ENCODE data around the gene MPST. TPM values are rescaled to one million over a fixed set of nuclear protein-coding genes. Genes with fewer than 3 reads are reported as not detected.

MPST gene
- total RNA-seq, 2 experiments from 2014 or later = 29.6 to 32.7 TPM

- no peaks in the 10 kb centered on the region for H3K36me3 Mint-ChIP-seq (ENCODE audit: low read depth)
- peaks cover 26% of the 10 kb centered on the region for H3K4me1 Mint-ChIP-seq
- H3K9me3 Mint-ChIP-seq = no peaks in the 10 kb centered on the region
- POLR2A ChIA-PET = no interaction called here
- H3K27me3 Mint-ChIP-seq = peaks cover 3% of the 10 kb centered on the region
- CTCF ChIA-PET = interaction anchor here (0.6 to 4.1 kb wide), 17 partner anchors 10 to 269 kb away, joined by 3 to 33 read pairs (median 4); partner anchors contain the start of gene IFT27
- H3K27ac Mint-ChIP-seq = no peak overlapping the region
- H3K4me3 Mint-ChIP-seq = no peak overlapping the region
- no peak for DNase-seq
Measured at GRCh38 chr22:37044634-37045625, 25.4 kb downstream of the MPST start.

- CTCF ChIA-PET = interaction anchor here (0.6 to 4.1 kb wide), 14 partner anchors 9 to 270 kb away, joined by 3 to 33 read pairs (median 4); partner anchors contain the start of genes IFT27 and IL2RB
- H3K36me3 Mint-ChIP-seq (ENCODE audit: low read depth) = no peaks in the 10 kb centered on the region
- H3K27me3 Mint-ChIP-seq = no peaks in the 10 kb centered on the region
- H3K9me3 Mint-ChIP-seq = no peaks in the 10 kb centered on the region
- no peak overlapping the region for H3K27ac Mint-ChIP-seq
- peaks cover 20% of the 10 kb centered on the region for H3K4me1 Mint-ChIP-seq
- DNase-seq = no peak
- POLR2A ChIA-PET = interaction anchor here (0.7 to 1.0 kb wide), 2 partner anchors 20 to 631 kb away, joined by 3 read pairs; no protein-coding TSS in a partner anchor
- no peak overlapping the region for H3K4me3 Mint-ChIP-seq
Measured at GRCh38 chr22:37045958-37046357, 26.4 kb downstream of the MPST start.

- Mint-ChIP-seq H3K4me3 (no peak overlapping the region), H3K27me3 (no peaks in the 10 kb centered on the region), H3K27ac (no peak overlapping the region), H3K4me1 (peaks cover 18% of the 10 kb centered on the region), H3K36me3 (ENCODE audit: low read depth) (no peaks in the 10 kb centered on the region), H3K9me3 (no peaks in the 10 kb centered on the region)
- CTCF ChIA-PET = interaction anchor here (0.6 to 4.1 kb wide), 14 partner anchors 9 to 271 kb away, joined by 3 to 33 read pairs (median 4); partner anchors contain the start of genes IFT27 and IL2RB
- DNase-seq = no peak
- POLR2A ChIA-PET = interaction anchor here (0.7 to 1.0 kb wide), 2 partner anchors 19 to 630 kb away, joined by 3 read pairs; no protein-coding TSS in a partner anchor
Measured at GRCh38 chr22:37046589-37046988, 27.0 kb downstream of the MPST start.

GRCh38 chr22:37047006-37047405 lies 27.5 kb downstream of the MPST start:
- CTCF ChIA-PET = interaction anchor here (0.7 to 1.6 kb wide), 7 partner anchors 17 to 259 kb away, joined by 3 to 6 read pairs (median 4); no protein-coding TSS in a partner anchor
- H3K9me3 Mint-ChIP-seq = no peaks in the 10 kb centered on the region
- peaks cover 16% of the 10 kb centered on the region for H3K4me1 Mint-ChIP-seq

GRCh38 chr22:37048133-37048532 lies 28.6 kb downstream of the MPST start:
- ChIA-PET POLR2A (no interaction called here), CTCF (interaction anchor here (0.6 kb wide), 1 partner anchor 509 kb away, joined by 4 read pairs; no protein-coding TSS in a partner anchor)
- Mint-ChIP-seq H3K27me3 (no peaks in the 10 kb centered on the region), H3K4me1 (peaks cover 26% of the 10 kb centered on the region), H3K4me3 (no peak overlapping the region), H3K27ac (no peak overlapping the region), H3K9me3 (no peaks in the 10 kb centered on the region), H3K36me3 (ENCODE audit: low read depth) (peaks cover under 1% of the 10 kb centered on the region)
- no peak for DNase-seq

More at GRCh38 chr22:37047006-37047405, 27.5 kb downstream of the MPST start:
- POLR2A ChIA-PET = no interaction called here
- Mint-ChIP-seq H3K27me3 (no peaks in the 10 kb centered on the region), H3K4me3 (no peak overlapping the region), H3K27ac (no peak overlapping the region), H3K36me3 (ENCODE audit: low read depth) (no peaks in the 10 kb centered on the region)
- no peak for DNase-seq

- CTCF ChIA-PET = interaction anchor here (0.7 kb wide), 1 partner anchor 363 kb away, joined by 4 read pairs; no protein-coding TSS in a partner anchor
Measured at GRCh38 chr22:37049224-37049623, 29.7 kb downstream of the MPST start.

GRCh38 chr22:37050913-37051312 lies 31.4 kb downstream of the MPST start:
- Mint-ChIP-seq H3K4me1 (peaks cover 23% of the 10 kb centered on the region), H3K4me3 (peak overlapping the region; percentile 74), H3K9me3 (no peaks in the 10 kb centered on the region), H3K27ac (no peak overlapping the region), H3K27me3 (no peaks in the 10 kb centered on the region), H3K36me3 (ENCODE audit: low read depth) (peaks cover 12% of the 10 kb centered on the region)
- no peak for DNase-seq
- ChIA-PET POLR2A (interaction anchor here (0.6 to 1.8 kb wide), 8 partner anchors 10 to 522 kb away, joined by 3 to 8 read pairs (median 4); partner anchors contain the start of genes EIF3D, IFT27, IL2RB and RAC2), CTCF (interaction anchor here (0.6 to 2.4 kb wide), 8 partner anchors 8 to 188 kb away, joined by 3 to 9 read pairs (median 3); no protein-coding TSS in a partner anchor)

More at GRCh38 chr22:37049224-37049623, 29.7 kb downstream of the MPST start:
- no peak for DNase-seq
- POLR2A ChIA-PET = no interaction called here
- peaks cover 2% of the 10 kb centered on the region for H3K36me3 Mint-ChIP-seq (ENCODE audit: low read depth)
- H3K9me3 Mint-ChIP-seq = no peaks in the 10 kb centered on the region
- H3K4me3 Mint-ChIP-seq = no peak overlapping the region
- H3K4me1 Mint-ChIP-seq = peaks cover 31% of the 10 kb centered on the region
- no peak overlapping the region for H3K27ac Mint-ChIP-seq
- no peaks in the 10 kb centered on the region for H3K27me3 Mint-ChIP-seq

GRCh38 chr22:37051391-37052385 lies 32.1 kb downstream of the MPST start, which contains the start of gene KCTD17:
KCTD17 (plus strand) TSS chr22:37051742; CDS start chr22:37051761, 19 bp downstream.
- Mint-ChIP-seq H3K27ac (peak within 1 kb of the TSS; percentile 44), H3K27me3 (no peaks in the 10 kb centered on the region), H3K9me3 (no peaks in the 10 kb centered on the region)

GRCh38 chr22:37052386-37053309 lies 33.1 kb downstream of the MPST start:
- DNase-seq = no peak
- H3K4me3 Mint-ChIP-seq = peak overlapping the region; percentile 74
- peak overlapping the region; percentile 44 for H3K27ac Mint-ChIP-seq
- CTCF ChIA-PET = interaction anchor here (1.0 to 2.4 kb wide), 3 partner anchors 27 to 32 kb away, joined by 3 to 9 read pairs (median 3); no protein-coding TSS in a partner anchor
- no peaks in the 10 kb centered on the region for H3K27me3 Mint-ChIP-seq
- H3K36me3 Mint-ChIP-seq (ENCODE audit: low read depth) = peaks cover 16% of the 10 kb centered on the region
- H3K4me1 Mint-ChIP-seq = peaks cover 20% of the 10 kb centered on the region
- POLR2A ChIA-PET = interaction anchor here (0.9 to 1.8 kb wide), 7 partner anchors 9 to 276 kb away, joined by 3 to 9 read pairs (median 4); partner anchors contain the start of gene IFT27
- no peaks in the 10 kb centered on the region for H3K9me3 Mint-ChIP-seq

More at GRCh38 chr22:37051391-37052385, 32.1 kb downstream of the MPST start, which contains the start of gene KCTD17:
- peak; percentile 84 for DNase-seq
- ChIA-PET CTCF (interaction anchor here (0.6 to 2.4 kb wide), 9 partner anchors 9 to 187 kb away, joined by 3 to 9 read pairs (median 3); no protein-coding TSS in a partner anchor), POLR2A (interaction anchor here (0.6 to 1.8 kb wide), 12 partner anchors 9 to 522 kb away, joined by 3 to 9 read pairs (median 4); partner anchors contain the start of genes EIF3D, IFT27, IL2RB and RAC2)
- Mint-ChIP-seq H3K4me1 (peaks cover 20% of the 10 kb centered on the region), H3K36me3 (ENCODE audit: low read depth) (peaks cover 16% of the 10 kb centered on the region), H3K4me3 (peak within 1 kb of the TSS; percentile 74)

- H3K27ac Mint-ChIP-seq = peak overlapping the region; percentile 21
- ChIA-PET CTCF (interaction anchor here (1.7 kb wide), 1 partner anchor 33 kb away, joined by 3 read pairs; no protein-coding TSS in a partner anchor), POLR2A (interaction anchor here (1.8 kb wide), 1 partner anchor 8 kb away, joined by 9 read pairs; no protein-coding TSS in a partner anchor)
- DNase-seq = no peak
- peaks cover 19% of the 10 kb centered on the region for H3K36me3 Mint-ChIP-seq (ENCODE audit: low read depth)
- H3K27me3 Mint-ChIP-seq = no peaks in the 10 kb centered on the region
- H3K9me3 Mint-ChIP-seq = no peaks in the 10 kb centered on the region
- peak overlapping the region; percentile 74 for H3K4me3 Mint-ChIP-seq
- H3K4me1 Mint-ChIP-seq = peaks cover 20% of the 10 kb centered on the region
Measured at GRCh38 chr22:37053310-37054055, 33.9 kb downstream of the MPST start.

All from activated CD4-positive, alpha-beta memory T cell treated with anti-CD3 and anti-CD28 coated beads, Interleukin-2, amount 10 ng/mL, durations not matched to agents 7 days and 5 days (primary cell).